ENCODE results near the gene SPOUT1. TPM values are rescaled to one million over a fixed set of nuclear protein-coding genes. Genes with fewer than 3 reads are reported as not detected.
A peak's percentile ranks its signal among the peaks of the same experiment; 100 is the strongest.

Gene SPOUT1
- total and polyA plus RNA-seq, 2 of the 13 experiments (the other 11 are each of a cell fraction or from before 2014, with no cell fraction given) = 39.0 to 45.8 TPM

DNA sequence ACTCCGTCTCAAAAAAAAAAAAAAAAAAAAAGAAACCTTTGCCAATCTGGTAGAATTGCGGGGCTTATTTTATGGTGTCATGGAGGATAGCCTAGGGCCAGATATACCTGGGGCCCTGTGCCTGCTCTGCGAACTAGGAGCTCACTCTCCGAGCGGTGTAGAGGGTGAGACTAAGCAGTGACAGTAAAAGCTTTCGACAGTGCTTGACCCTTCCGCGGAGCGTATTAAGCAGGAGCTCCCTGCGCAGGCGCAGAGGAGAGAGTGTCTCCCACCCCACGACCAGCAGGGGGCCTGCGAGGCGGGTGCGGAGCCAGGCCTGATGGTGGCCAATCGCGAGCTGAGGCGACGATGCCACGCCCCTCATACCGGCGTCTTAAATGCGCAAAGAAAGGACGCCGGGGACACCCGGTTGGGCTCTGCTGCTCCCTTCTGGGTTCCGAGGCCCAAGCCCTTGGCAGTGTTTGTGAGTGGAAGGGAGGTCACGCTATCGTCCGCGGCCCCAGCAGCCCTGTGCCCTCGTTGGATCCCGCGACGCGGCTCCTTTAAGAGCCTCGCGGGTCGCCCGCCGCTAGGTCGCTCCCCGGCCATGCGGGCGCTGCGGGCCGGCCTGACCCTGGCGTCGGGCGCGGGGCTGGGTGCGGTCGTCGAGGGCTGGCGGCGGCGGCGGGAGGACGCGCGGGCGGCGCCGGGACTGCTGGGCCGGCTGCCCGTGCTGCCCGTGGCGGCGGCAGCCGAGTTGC, 11.3 kb downstream of the SPOUT1 start, which contains the start of gene ENDOG (continued):
- TF ChIP-seq, protein P1, sequence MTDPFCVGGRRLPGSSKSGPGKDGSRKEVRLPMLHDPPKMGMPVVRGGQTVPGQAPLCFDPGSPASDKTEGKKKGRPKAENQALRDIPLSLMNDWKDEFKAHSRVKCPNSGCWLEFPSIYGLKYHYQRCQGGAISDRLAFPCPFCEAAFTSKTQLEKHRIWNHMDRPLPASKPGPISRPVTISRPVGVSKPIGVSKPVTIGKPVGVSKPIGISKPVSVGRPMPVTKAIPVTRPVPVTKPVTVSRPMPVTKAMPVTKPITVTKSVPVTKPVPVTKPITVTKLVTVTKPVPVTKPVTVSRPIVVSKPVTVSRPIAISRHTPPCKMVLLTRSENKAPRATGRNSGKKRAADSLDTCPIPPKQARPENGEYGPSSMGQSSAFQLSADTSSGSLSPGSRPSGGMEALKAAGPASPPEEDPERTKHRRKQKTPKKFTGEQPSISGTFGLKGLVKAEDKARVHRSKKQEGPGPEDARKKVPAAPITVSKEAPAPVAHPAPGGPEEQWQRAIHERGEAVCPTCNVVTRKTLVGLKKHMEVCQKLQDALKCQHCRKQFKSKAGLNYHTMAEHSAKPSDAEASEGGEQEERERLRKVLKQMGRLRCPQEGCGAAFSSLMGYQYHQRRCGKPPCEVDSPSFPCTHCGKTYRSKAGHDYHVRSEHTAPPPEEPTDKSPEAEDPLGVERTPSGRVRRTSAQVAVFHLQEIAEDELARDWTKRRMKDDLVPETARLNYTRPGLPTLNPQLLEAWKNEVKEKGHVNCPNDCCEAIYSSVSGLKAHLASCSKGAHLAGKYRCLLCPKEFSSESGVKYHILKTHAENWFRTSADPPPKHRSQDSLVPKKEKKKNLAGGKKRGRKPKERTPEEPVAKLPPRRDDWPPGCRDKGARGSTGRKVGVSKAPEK (CRISPR knock-in tag; IDR thresholded peaks at IDR 0.05; ENCODE audit: borderline replicate concordance) = no peak
- TF ChIP-seq ZNF775 (CRISPR knock-in tag; IDR thresholded peaks at IDR 0.05; ENCODE audit: borderline replicate concordance) (no peak), ZNF121 (CRISPR knock-in tag; IDR thresholded peaks at IDR 0.05) (peak; percentile 8; the same call in 1 of the 2 replicates), YY1 (IDR thresholded peaks at IDR 0.05; ENCODE audit: insufficient read depth, insufficient replicate concordance, low read depth, low read length) (peak; percentile 51), SMC3 (IDR thresholded peaks at IDR 0.05; ENCODE audit: low read length) (peak; percentile 40; the same call in 1 of the 2 replicates), ZFYVE20 (CRISPR knock-in tag; IDR thresholded peaks at IDR 0.05; ENCODE audit: borderline replicate concordance, low read depth) (no peak; the same call in 1 of the 2 replicates), ZNF343 (CRISPR knock-in tag; IDR thresholded peaks at IDR 0.05) (no peak), NCOA2 (CRISPR knock-in tag; IDR thresholded peaks at IDR 0.05) (0 out of 2 replicates have a peak, but pooled peaks have one; percentile 32), MATR3 (CRISPR knock-in tag; IDR thresholded peaks at IDR 0.05) (no peak), SP140L (CRISPR knock-in tag; IDR thresholded peaks at IDR 0.05; ENCODE audit: borderline replicate concordance) (0 out of 2 replicates have a peak, but pooled peaks have one; percentile 34), TCF7 (IDR thresholded peaks at IDR 0.05; ENCODE audit: low read depth) (no peak), JDP2 (CRISPR knock-in tag; IDR thresholded peaks at IDR 0.05; ENCODE audit: borderline replicate concordance) (no peak), SIX4 (CRISPR knock-in tag; IDR thresholded peaks at IDR 0.05) (no peak), SMARCC2 (IDR thresholded peaks at IDR 0.05) (no peak), HNRNPK (IDR thresholded peaks at IDR 0.05; ENCODE audit: low read depth, low read length, poor library complexity, severe bottlenecking) (no peak), BRCA1 (CRISPR knock-in tag; IDR thresholded peaks at IDR 0.05) (no peak), ZMYM4 (CRISPR knock-in tag; IDR thresholded peaks at IDR 0.05) (peak; percentile 82)
- TF ChIP-seq, protein P2, sequence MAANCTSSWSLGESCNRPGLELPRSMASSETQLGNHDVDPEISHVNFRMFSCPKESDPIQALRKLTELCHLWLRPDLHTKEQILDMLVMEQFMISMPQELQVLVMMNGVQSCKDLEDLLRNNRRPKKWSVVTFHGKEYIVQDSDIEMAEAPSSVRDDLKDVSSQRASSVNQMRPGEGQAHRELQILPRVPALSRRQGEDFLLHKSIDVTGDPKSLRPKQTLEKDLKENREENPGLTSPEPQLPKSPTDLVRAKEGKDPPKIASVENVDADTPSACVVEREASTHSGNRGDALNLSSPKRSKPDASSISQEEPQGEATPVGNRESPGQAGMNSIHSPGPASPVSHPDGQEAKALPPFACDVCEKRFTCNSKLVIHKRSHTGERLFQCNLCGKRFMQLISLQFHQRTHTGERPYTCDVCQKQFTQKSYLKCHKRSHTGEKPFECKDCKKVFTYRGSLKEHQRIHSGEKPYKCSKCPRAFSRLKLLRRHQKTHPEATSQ (CRISPR knock-in tag; IDR thresholded peaks at IDR 0.05; ENCODE audit: borderline replicate concordance) = peak; percentile 24; the same call in 1 of the 2 replicates
- TF ChIP-seq, protein P3, sequence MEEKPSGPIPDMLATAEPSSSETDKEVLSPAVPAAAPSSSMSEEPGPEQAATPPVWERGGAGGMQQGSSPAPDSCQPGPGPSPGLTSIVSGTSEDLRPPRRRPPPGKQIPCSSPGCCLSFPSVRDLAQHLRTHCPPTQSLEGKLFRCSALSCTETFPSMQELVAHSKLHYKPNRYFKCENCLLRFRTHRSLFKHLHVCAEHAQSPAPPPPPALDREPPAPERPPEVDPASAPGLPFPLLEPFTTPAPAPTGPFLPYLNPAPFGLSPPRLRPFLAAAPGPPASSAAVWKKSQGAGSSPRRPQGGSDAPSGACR (CRISPR knock-in tag; IDR thresholded peaks at IDR 0.05) = peak; percentile 78; the same call in 1 of the 2 replicates
- TF ChIP-seq, protein P4, sequence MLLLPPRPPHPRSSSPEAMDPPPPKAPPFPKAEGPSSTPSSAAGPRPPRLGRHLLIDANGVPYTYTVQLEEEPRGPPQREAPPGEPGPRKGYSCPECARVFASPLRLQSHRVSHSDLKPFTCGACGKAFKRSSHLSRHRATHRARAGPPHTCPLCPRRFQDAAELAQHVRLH (CRISPR knock-in tag; IDR thresholded peaks at IDR 0.05; ENCODE audit: borderline replicate concordance, low read depth) = peak; percentile 43; the same call in 1 of the 2 replicates
- TF ChIP-seq, protein P5, sequence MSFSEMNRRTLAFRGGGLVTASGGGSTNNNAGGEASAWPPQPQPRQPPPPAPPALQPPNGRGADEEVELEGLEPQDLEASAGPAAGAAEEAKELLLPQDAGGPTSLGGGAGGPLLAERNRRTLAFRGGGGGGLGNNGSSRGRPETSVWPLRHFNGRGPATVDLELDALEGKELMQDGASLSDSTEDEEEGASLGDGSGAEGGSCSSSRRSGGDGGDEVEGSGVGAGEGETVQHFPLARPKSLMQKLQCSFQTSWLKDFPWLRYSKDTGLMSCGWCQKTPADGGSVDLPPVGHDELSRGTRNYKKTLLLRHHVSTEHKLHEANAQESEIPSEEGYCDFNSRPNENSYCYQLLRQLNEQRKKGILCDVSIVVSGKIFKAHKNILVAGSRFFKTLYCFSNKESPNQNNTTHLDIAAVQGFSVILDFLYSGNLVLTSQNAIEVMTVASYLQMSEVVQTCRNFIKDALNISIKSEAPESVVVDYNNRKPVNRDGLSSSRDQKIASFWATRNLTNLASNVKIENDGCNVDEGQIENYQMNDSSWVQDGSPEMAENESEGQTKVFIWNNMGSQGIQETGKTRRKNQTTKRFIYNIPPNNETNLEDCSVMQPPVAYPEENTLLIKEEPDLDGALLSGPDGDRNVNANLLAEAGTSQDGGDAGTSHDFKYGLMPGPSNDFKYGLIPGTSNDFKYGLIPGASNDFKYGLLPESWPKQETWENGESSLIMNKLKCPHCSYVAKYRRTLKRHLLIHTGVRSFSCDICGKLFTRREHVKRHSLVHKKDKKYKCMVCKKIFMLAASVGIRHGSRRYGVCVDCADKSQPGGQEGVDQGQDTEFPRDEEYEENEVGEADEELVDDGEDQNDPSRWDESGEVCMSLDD (CRISPR knock-in tag; IDR thresholded peaks at IDR 0.05; ENCODE audit: borderline replicate concordance) = no peak
